H9 (cell line): ENCODE data around the gene ZNF79. TPM values are rescaled to one million over a fixed set of nuclear protein-coding genes. Genes with fewer than 3 reads are reported as not detected.

Experiments used
- DNase-seq: peaks from one replicate; pipeline ENCODE4 v3.0.0-alpha.2; 2017
- H2AFZ ChIP-seq: one replicate; pipeline ENCODE4 v1.6.1; 2013; ENCODE audit warnings: mild to moderate bottlenecking, low read length, control low read depth, moderate library complexity
- H2AK5ac ChIP-seq: 2 replicates; pipeline ENCODE4 v1.6.1; 2013; ENCODE audit warnings: low read length, control low read depth, mixed read lengths; ENCODE audit not compliant: insufficient read length
- H2BK120ac ChIP-seq: one replicate; pipeline ENCODE4 v1.6.1; 2013; ENCODE audit warnings: low read depth, mild to moderate bottlenecking, low read length, control low read depth, inconsistent platforms; ENCODE audit not compliant: poor library complexity, severe bottlenecking
- H2BK12ac ChIP-seq: 2 replicates; pipeline ENCODE4 v1.6.1; 2013; ENCODE audit warnings: low read length, control low read depth, mixed read lengths, low read depth; ENCODE audit not compliant: insufficient read length
- H2BK15ac ChIP-seq: 2 replicates; pipeline ENCODE4 v1.6.1; 2013; ENCODE audit warnings: low read depth, low read length, control low read depth
- H2BK20ac ChIP-seq: one replicate; pipeline ENCODE4 v1.6.1; 2013; ENCODE audit warnings: low read depth, mild to moderate bottlenecking, low read length, control low read depth, inconsistent platforms; ENCODE audit not compliant: poor library complexity, severe bottlenecking
- H2BK5ac ChIP-seq: 2 replicates; pipeline ENCODE4 v1.6.1; 2013; ENCODE audit warnings: low read length, control low read depth, mixed read lengths; ENCODE audit not compliant: insufficient read length
- H3K14ac ChIP-seq: 2 replicates; pipeline ENCODE4 v1.6.1; 2013; ENCODE audit warnings: low read length, control low read depth; ENCODE audit not compliant: insufficient read depth
- H3K18ac ChIP-seq: 2 replicates; pipeline ENCODE4 v1.6.1; 2013; ENCODE audit warnings: low read depth, mild to moderate bottlenecking, mixed read lengths, low read length, control low read depth; ENCODE audit not compliant: insufficient read length
- H3K23ac ChIP-seq: 2 replicates; pipeline ENCODE4 v1.6.1; 2013; ENCODE audit warnings: low read length, control low read depth, mixed read lengths, low read depth; ENCODE audit not compliant: insufficient read length
- H3K23me2 ChIP-seq: 2 replicates; pipeline ENCODE4 v1.6.1; 2013; ENCODE audit warnings: low read depth, mild to moderate bottlenecking, mixed read lengths, low read length, control low read depth; ENCODE audit not compliant: insufficient read length, poor library complexity, severe bottlenecking
- H3K27ac ChIP-seq: 2 replicates; pipeline ENCODE4 v1.5.1; 2013; ENCODE audit warnings: low read length, control low read depth, mixed read lengths, low read depth; ENCODE audit not compliant: insufficient read length
- H3K27me3 ChIP-seq: 2 replicates; pipeline ENCODE4 v1.6.1; 2013; ENCODE audit warnings: low read length, control low read depth, inconsistent platforms; ENCODE audit not compliant: insufficient read depth
- H3K4ac ChIP-seq: 2 replicates; pipeline ENCODE4 v1.6.1; 2013; ENCODE audit warnings: low read depth, mild to moderate bottlenecking, control low read depth, inconsistent platforms, low read length, moderate library complexity
- H3K4me1 ChIP-seq: 2 replicates; pipeline ENCODE4 v1.6.1; 2013; ENCODE audit warnings: low read length, control low read depth, inconsistent platforms; ENCODE audit not compliant: insufficient read depth
- H3K4me2 ChIP-seq: 2 replicates; pipeline ENCODE4 v1.6.1; 2013; ENCODE audit warnings: low read length, control low read depth, mixed read lengths; ENCODE audit not compliant: insufficient read length, insufficient read depth
- H3K56ac ChIP-seq: 2 replicates; pipeline ENCODE4 v1.6.1; 2013; ENCODE audit warnings: low read depth, mild to moderate bottlenecking, mixed read lengths, low read length, control low read depth; ENCODE audit not compliant: insufficient read length
- H3K79me1 ChIP-seq: 2 replicates; pipeline ENCODE4 v1.6.1; 2013; ENCODE audit warnings: low read depth, mild to moderate bottlenecking, moderate library complexity, low read length, control low read depth, inconsistent platforms; ENCODE audit not compliant: insufficient read depth, poor library complexity, severe bottlenecking
- H3K79me2 ChIP-seq: 2 replicates; pipeline ENCODE4 v1.6.1; 2013; ENCODE audit warnings: low read length, control low read depth, inconsistent platforms; ENCODE audit not compliant: insufficient read depth
- H3K9ac ChIP-seq: 2 replicates; pipeline ENCODE4 v1.6.1; 2013; ENCODE audit warnings: low read length, control low read depth, mixed read lengths; ENCODE audit not compliant: insufficient read length; ENCODE audit errors: extremely low read depth
- H3K9me3 ChIP-seq: one replicate; pipeline ENCODE4 v1.6.1; 2013; ENCODE audit warnings: low read depth, low read length, inconsistent platforms; ENCODE audit not compliant: control insufficient read depth
- H3T11ph ChIP-seq: one replicate; pipeline ENCODE4 v1.6.1; 2013; ENCODE audit warnings: mild to moderate bottlenecking, low read length, control low read depth, inconsistent platforms
- H4K20me1 ChIP-seq: one replicate; pipeline ENCODE4 v1.6.1; 2013; ENCODE audit not compliant: control insufficient read depth, insufficient read length, insufficient read depth
- H4K5ac ChIP-seq: 2 replicates; pipeline ENCODE4 v1.6.1; 2013; ENCODE audit warnings: low read depth, mild to moderate bottlenecking, mixed read lengths, low read length, control low read depth; ENCODE audit not compliant: insufficient read length
- H4K8ac ChIP-seq: replicated peaks from 2 replicates; pipeline ENCODE4 v1.6.1; 2013; ENCODE audit warnings: low read length, control low read depth, mixed read lengths, low read depth; ENCODE audit not compliant: insufficient read length
- H4K91ac ChIP-seq: 2 replicates; pipeline ENCODE4 v1.6.1; 2013; ENCODE audit warnings: low read depth, mild to moderate bottlenecking, moderate library complexity, mixed read lengths, low read length, control low read depth; ENCODE audit not compliant: insufficient read length
- H3K27ac Mint-ChIP-seq, 3 experiments: 2 replicates in 2 of 3; 3 replicates in 1 of 3; pipeline ENCODE4 v1.8.0; 2020 to 2021; ENCODE audit warnings: mixed read lengths in 3 of 3, mild to moderate bottlenecking in 1 of 3, moderate library complexity in 1 of 3
- H3K27me3 Mint-ChIP-seq: 2 replicates; pipeline ENCODE4 v1.8.0; 2021; ENCODE audit warnings: low read depth, mild to moderate bottlenecking, moderate library complexity, mixed read lengths
- H3K36me3 Mint-ChIP-seq, 3 experiments: 2 replicates in 2 of 3; 3 replicates in 1 of 3; pipeline ENCODE4 v1.8.0; 2020 to 2021; ENCODE audit warnings: low read depth in 3 of 3, mixed read lengths in 3 of 3; ENCODE audit not compliant: insufficient read depth in 1 of 3
- H3K4me1 Mint-ChIP-seq, 2 experiments: 2 replicates each; pipeline ENCODE4 v1.8.0; 2020; ENCODE audit warnings: mixed read lengths in 2 of 2
- H3K4me3 Mint-ChIP-seq, 2 experiments: 2 replicates in 1 of 2; 3 replicates in 1 of 2; pipeline ENCODE4 v1.8.0; 2020 to 2021; ENCODE audit warnings: mild to moderate bottlenecking in 2 of 2, mixed read lengths in 2 of 2, moderate library complexity in 1 of 2
- H3K9me3 Mint-ChIP-seq, 2 experiments: 2 replicates in 1 of 2; 3 replicates in 1 of 2; pipeline ENCODE4 v1.8.0; 2020; ENCODE audit warnings: mild to moderate bottlenecking in 2 of 2, mixed read lengths in 2 of 2, moderate library complexity in 1 of 2
- CTCF ChIP-seq: fragments of 200-600 bp; sonication (generic); conservative IDR thresholded peaks from 3 replicates; pipeline ENCODE4 v1.8.0; 2021; ENCODE audit warnings: antibody characterized with exemption, mild to moderate bottlenecking
- WGBS: extraction: QIAGEN DNeasy Blood & Tissue Kit; methylation state at CpG from one replicate; pipeline ENCODE4 v1.1.7; 2013; ENCODE audit warnings: missing lambda C conversion rate, low lambda C conversion rate, mixed read lengths; ENCODE audit not compliant: insufficient read length; ENCODE audit errors: extremely low coverage; 5-methylcytosine and 5-hydroxymethylcytosine counted together
- total RNA-seq: library from RNA; stranded (reverse); gene quantifications from 2 replicates; pipeline ENCODE4 v1.2.1, GENCODE V29; 2021

ZNF79 gene
- total RNA-seq, 1 experiment from 2014 or later = 11.5 TPM

DNA sequence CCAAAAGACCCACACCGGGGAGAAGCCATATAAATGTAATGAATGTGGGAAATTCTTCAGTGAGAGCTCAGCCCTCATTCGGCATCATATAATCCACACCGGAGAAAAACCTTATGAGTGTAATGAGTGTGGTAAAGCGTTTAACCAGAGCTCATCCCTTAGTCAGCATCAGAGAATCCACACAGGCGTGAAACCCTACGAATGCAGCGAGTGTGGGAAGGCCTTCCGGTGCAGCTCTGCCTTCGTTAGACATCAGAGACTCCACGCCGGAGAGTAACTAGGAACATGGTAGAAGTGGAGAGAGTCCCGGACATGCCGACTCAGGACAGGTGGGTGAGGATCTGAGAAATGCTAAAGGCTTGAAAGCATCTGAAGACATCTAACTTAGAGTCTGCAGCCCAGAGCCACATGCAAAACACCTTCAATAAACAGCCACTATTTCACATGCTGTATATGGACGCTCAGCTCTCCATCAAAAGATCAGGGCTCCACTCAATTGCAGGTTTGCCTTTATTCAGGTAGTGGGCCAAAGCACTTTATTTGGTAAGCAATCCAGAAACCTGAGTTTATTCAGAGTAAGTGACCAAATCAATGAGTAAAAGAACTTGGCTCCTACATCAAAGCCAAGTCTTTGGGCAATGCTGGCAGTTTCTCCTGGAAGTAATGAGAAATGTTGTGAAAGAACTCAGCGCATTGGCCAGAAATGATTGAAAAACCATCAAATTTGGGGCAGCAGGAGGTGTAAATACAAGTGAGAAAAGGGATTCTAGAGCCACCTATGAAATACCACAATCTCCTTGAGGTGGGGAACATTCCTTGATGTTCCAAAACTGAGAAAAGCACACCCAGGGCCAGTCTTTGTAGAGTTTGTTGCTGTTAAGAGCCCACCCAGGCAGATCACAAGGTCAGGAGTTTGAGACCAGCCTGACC is 21.0 kb downstream of the ZNF79 start:
- whole genome bisulfite sequencing = no CpG with 5 or more reads among the region's 15 CpGs
- Histone ChIP-seq H3K9ac (no peak overlapping the region), H3K18ac (no peak overlapping the region), H3K14ac (no peak overlapping the region), H3K27me3 (no peaks in the 10 kb centered on the region), H3K27ac (no peak overlapping the region), H2BK120ac (no peak overlapping the region), H4K91ac (no peak overlapping the region), H3K56ac (no peak overlapping the region), H3T11ph (no peak overlapping the region), H3K4me1 (no peaks in the 10 kb centered on the region), H3K9me3 (no peaks in the 10 kb centered on the region), H4K8ac (no peak overlapping the region), H4K5ac (no peak overlapping the region), H3K23me2 (peaks cover 10% of the 10 kb centered on the region), H2BK15ac (no peak overlapping the region), H2AK5ac (no peak overlapping the region), H4K20me1 (no peaks in the 10 kb centered on the region), H2BK5ac (no peak overlapping the region), H3K4ac (no peak overlapping the region), H3K79me2 (peaks cover 11% of the 10 kb centered on the region; the same call in 1 of the 2 replicates), H3K4me2 (no peak overlapping the region), H2BK20ac (no peak overlapping the region), H2BK12ac (no peak overlapping the region), H3K79me1 (no peaks in the 10 kb centered on the region), H2AFZ (no peak overlapping the region), H3K23ac (no peak overlapping the region)
- peaks cover 21 to 22% of the 10 kb centered on the region in 2 experiments for H3K4me1 Mint-ChIP-seq
- peaks cover 74 to 95% (median 85%) of the 10 kb centered on the region in 3 experiments for H3K36me3 Mint-ChIP-seq
- H3K4me3 Mint-ChIP-seq = no peak overlapping the region
- H3K27me3 Mint-ChIP-seq = no peaks in the 10 kb centered on the region; the same call in 1 of the 2 replicates
- TF ChIP-seq CTCF = no peak
- peak overlapping the region in 2 of 3 experiments; percentile 77 to 99; a peak in 4 of 7 replicates for H3K27ac Mint-ChIP-seq
- no peak for DNase-seq
- peaks cover 0 to 1% of the 10 kb centered on the region in 2 experiments; a peak in 4 of 5 replicates for H3K9me3 Mint-ChIP-seq
